Inferior parietal cortex (tissue), 1 donor: ENCODE measurements around the gene KLHL1.

ENCODE experiments used
- DNase-seq: peaks from one replicate; pipeline ENCODE4 v3.0.0-alpha.2; 2016; ENCODE audit errors: extremely low spot score

KLHL1 gene

GRCh38 chr13:70016116-70016515, 92.1 kb downstream of the KLHL1 start:
- no peak for DNase-seq

GRCh38 chr13:70014337-70014736, 93.9 kb downstream of the KLHL1 start:
- no peak for DNase-seq

GRCh38 chr13:69999875-70000274, 108.4 kb downstream of the KLHL1 start:
- no peak for DNase-seq

- DNase-seq, result no peak
Observed at GRCh38 chr13:69997061-69997460, 111.2 kb downstream of the KLHL1 start.

GRCh38 chr13:69980799-69981198, 127.5 kb downstream of the KLHL1 start:
- DNase-seq, result no peak

- no peak for DNase-seq
Observed at GRCh38 chr13:69975496-69975895, 132.8 kb downstream of the KLHL1 start.

GRCh38 chr13:69970520-69970919, 137.7 kb downstream of the KLHL1 start:
- no peak for DNase-seq

GRCh38 chr13:69959046-69959445, 149.2 kb downstream of the KLHL1 start:
- DNase-seq, result no peak

- DNase-seq, result no peak
Observed at GRCh38 chr13:69956839-69957238, 151.4 kb downstream of the KLHL1 start.

GRCh38 chr13:69956349-69956748, 151.9 kb downstream of the KLHL1 start:
- DNase-seq, result no peak

- no peak for DNase-seq
Observed at GRCh38 chr13:69955271-69955670, 153.0 kb downstream of the KLHL1 start.

- DNase-seq, result no peak
Observed at GRCh38 chr13:69951412-69951811, 156.8 kb downstream of the KLHL1 start.

GRCh38 chr13:69950160-69950559, 158.1 kb downstream of the KLHL1 start:
- no peak for DNase-seq

GRCh38 chr13:69948016-69948415, 160.2 kb downstream of the KLHL1 start:
- no peak for DNase-seq

GRCh38 chr13:69947582-69947981, 160.7 kb downstream of the KLHL1 start:
- DNase-seq, result no peak

- DNase-seq, result no peak
Observed at GRCh38 chr13:69946511-69946910, 161.7 kb downstream of the KLHL1 start.

GRCh38 chr13:69935043-69935442, 173.2 kb downstream of the KLHL1 start:
- no peak for DNase-seq

GRCh38 chr13:69928262-69928661, 180.0 kb downstream of the KLHL1 start:
- DNase-seq, result no peak

GRCh38 chr13:69921156-69921555, 187.1 kb downstream of the KLHL1 start:
- no peak for DNase-seq

GRCh38 chr13:69912630-69913029, 195.6 kb downstream of the KLHL1 start:
- no peak for DNase-seq

- DNase-seq, result no peak
Observed at GRCh38 chr13:69910800-69911199, 197.5 kb downstream of the KLHL1 start.

- no peak for DNase-seq
Observed at GRCh38 chr13:69904784-69905183, 203.5 kb downstream of the KLHL1 start.

GRCh38 chr13:69903081-69903480, 205.2 kb downstream of the KLHL1 start:
- no peak for DNase-seq

- DNase-seq, result no peak
Observed at GRCh38 chr13:69882451-69882850, 225.8 kb downstream of the KLHL1 start.

- DNase-seq, result no peak
Observed at GRCh38 chr13:69879936-69880335, 228.3 kb downstream of the KLHL1 start.
